ENCODE measurements around the gene GPD1. TPM values are rescaled to one million over a fixed set of nuclear protein-coding genes. Genes with fewer than 3 reads are reported as not detected.

GPD1 gene
- total and polyA plus RNA-seq, 5 donors = 4.1 to 24.6 (median 12.3) TPM

GRCh38 chr12:50156641-50157040 lies 52.8 kb downstream of the GPD1 start:
- ATAC-seq = no peak

GRCh38 chr12:50157259-50157658 lies 53.5 kb downstream of the GPD1 start:
- Histone ChIP-seq H3K27me3 (ENCODE audit: control insufficient read depth, insufficient read depth) (no peaks in the 10 kb centered on the region), H3K4me1 (ENCODE audit: control insufficient read depth, insufficient read depth, low read length) (no peaks in the 10 kb centered on the region), H3K9me3 (ENCODE audit: control insufficient read depth, low read length) (no peaks in the 10 kb centered on the region), H3K27ac (ENCODE audit: low read length) (no peak overlapping the region), H3K4me3 (ENCODE audit: low read length) (no peak overlapping the region)
- intact Hi-C loops (cut with DNase I) = no loop called here
- ATAC-seq (no peak), DNase-seq (no peak)
- 91% methylated on average over 2 of the region's 2 CpGs for WGBS

More at GRCh38 chr12:50156641-50157040, 52.8 kb downstream of the GPD1 start:
- H3K4me3 ChIP-seq (ENCODE audit: low read length) = no peak overlapping the region
- H3K27ac ChIP-seq (ENCODE audit: low read length) = no peak overlapping the region
- H3K9me3 ChIP-seq (ENCODE audit: control insufficient read depth, low read length) = no peaks in the 10 kb centered on the region
- no peaks in the 10 kb centered on the region for H3K4me1 ChIP-seq (ENCODE audit: control insufficient read depth, insufficient read depth, low read length)
- no peaks in the 10 kb centered on the region for H3K27me3 ChIP-seq (ENCODE audit: control insufficient read depth, insufficient read depth)
- intact Hi-C loops (cut with DNase I) = no loop called here
- DNase-seq = no peak

GRCh38 chr12:50160643-50161042 lies 56.8 kb downstream of the GPD1 start:
- Histone ChIP-seq H3K27ac (ENCODE audit: low read length) (no peak overlapping the region), H3K4me3 (ENCODE audit: low read length) (no peak overlapping the region), H3K4me1 (ENCODE audit: control insufficient read depth, insufficient read depth, low read length) (no peaks in the 10 kb centered on the region), H3K27me3 (ENCODE audit: control insufficient read depth, insufficient read depth) (no peaks in the 10 kb centered on the region), H3K9me3 (ENCODE audit: control insufficient read depth, low read length) (no peaks in the 10 kb centered on the region)
- ATAC-seq = no peak
- no peak for DNase-seq
- intact Hi-C loops (cut with DNase I) = loop anchor here in 1 of 4 donors (10.0 kb wide), 1 partner anchor 46 kb away; the partner anchor contains the start of gene COX14

Other genes with a start within 250 kb of the GPD1 start
- gene FAIM2, start 200.1 kb upstream of the GPD1 start, total RNA-seq = 10 to 100 TPM; 10.4 to 31.1 (median 17.4) TPM
- gene FAIM2, start 200.1 kb upstream of the GPD1 start, polyA plus RNA-seq = 37.4 TPM
- 1 to 10 TPM in 1 of 4 donors, under 1 TPM in 3; 0.17 to 1.1 (median 0.52) TPM for gene AQP2, start 153.3 kb upstream of the GPD1 start, total RNA-seq
- gene AQP2, start 153.3 kb upstream of the GPD1 start, polyA plus RNA-seq = 0.77 TPM
- gene AQP5, start 142.1 kb upstream of the GPD1 start, total RNA-seq = 1 to 10 TPM; 2.0 to 7.0 (median 2.8) TPM
- gene AQP5, start 142.1 kb upstream of the GPD1 start, polyA plus RNA-seq = 6.7 TPM
- under 1 TPM in 3 of 4 donors, not detected in 1; 0.15 to 0.25 (median 0.17) TPM for gene AQP6, start 131.1 kb upstream of the GPD1 start, total RNA-seq
- gene AQP6, start 131.1 kb upstream of the GPD1 start, polyA plus RNA-seq = 0.32 TPM
- gene RACGAP1, start 78.5 kb upstream of the GPD1 start, total RNA-seq = 1 to 10 TPM; 3.2 to 8.2 (median 6.3) TPM
- gene RACGAP1, start 78.5 kb upstream of the GPD1 start, polyA plus RNA-seq = 1.5 TPM
- gene ASIC1, start 46.4 kb upstream of the GPD1 start, total RNA-seq = 1 to 10 TPM; 1.3 to 4.5 (median 3.2) TPM
- 2.0 TPM for gene ASIC1, start 46.4 kb upstream of the GPD1 start, polyA plus RNA-seq
- 10 to 100 TPM; 15.8 to 24.5 (median 19.7) TPM for gene SMARCD1, start 18.7 kb upstream of the GPD1 start, total RNA-seq
- 11.6 TPM for gene SMARCD1, start 18.7 kb upstream of the GPD1 start, polyA plus RNA-seq
- 100 to 1,000 TPM; 141 to 203 (median 167) TPM for gene COX14, start 8.2 kb downstream of the GPD1 start, total RNA-seq
- 258 TPM for gene COX14, start 8.2 kb downstream of the GPD1 start, polyA plus RNA-seq
- 10 to 100 TPM; 14.0 to 18.8 (median 17.7) TPM for gene CERS5, start 63.4 kb downstream of the GPD1 start, total RNA-seq
- gene CERS5, start 63.4 kb downstream of the GPD1 start, polyA plus RNA-seq = 15.6 TPM
- 10 to 100 TPM; 21.9 to 33.5 (median 23.3) TPM for gene LIMA1, start 179.5 kb downstream of the GPD1 start, total RNA-seq
- 19.9 TPM for gene LIMA1, start 179.5 kb downstream of the GPD1 start, polyA plus RNA-seq